HG03064 (cell line): ENCODE measurements around the gene CCDC85C.
A peak's percentile ranks its signal among the peaks of the same experiment; 100 is the strongest.

Source experiments
- ATAC-seq: cut with Tn5 transposase; IDR thresholded peaks from one replicate; pipeline ENCODE4 v1.9.1; 2021; ENCODE audit warnings: low read depth; ENCODE audit not compliant: unreplicated experiment

CCDC85C gene

GRCh38 chr14:99609245-99610170 is 5.5 kb upstream of the CCDC85C start:
- no peak for ATAC-seq

- no peak for ATAC-seq
Measured at GRCh38 chr14:99608591-99608990, 4.6 kb upstream of the CCDC85C start.

GRCh38 chr14:99606359-99606758 is 2.4 kb upstream of the CCDC85C start:
- no peak for ATAC-seq

- ATAC-seq: no peak
Measured at GRCh38 chr14:99605299-99605961, 1.4 kb upstream of the CCDC85C start.

- ATAC-seq: peak; percentile 23
Measured at GRCh38 chr14:99604766-99605298, 825 bp upstream of the CCDC85C start.

- peak; percentile 95 for ATAC-seq
Measured at GRCh38 chr14:99604278-99604765, 315 bp upstream of the CCDC85C start.

- no peak for ATAC-seq
Measured at GRCh38 chr14:99602788-99603415, 1.1 kb downstream of the CCDC85C start.

GRCh38 chr14:99602054-99602787 is 1.8 kb downstream of the CCDC85C start:
- ATAC-seq: no peak

GRCh38 chr14:99601361-99601831 is 2.6 kb downstream of the CCDC85C start:
- no peak for ATAC-seq

GRCh38 chr14:99600232-99600888 is 3.6 kb downstream of the CCDC85C start:
- ATAC-seq: no peak

- ATAC-seq: no peak
Measured at GRCh38 chr14:99599393-99599792, 4.6 kb downstream of the CCDC85C start.

GRCh38 chr14:99598774-99599173 is 5.2 kb downstream of the CCDC85C start:
- no peak for ATAC-seq

- ATAC-seq: no peak
Measured at GRCh38 chr14:99597911-99598600, 6.0 kb downstream of the CCDC85C start.

GRCh38 chr14:99596772-99597171 is 7.2 kb downstream of the CCDC85C start:
- no peak for ATAC-seq

GRCh38 chr14:99596071-99596627 is 7.9 kb downstream of the CCDC85C start:
- no peak for ATAC-seq

GRCh38 chr14:99595524-99595923 is 8.5 kb downstream of the CCDC85C start:
- no peak for ATAC-seq

- ATAC-seq: peak; percentile 94
Measured at GRCh38 chr14:99595034-99595433, 9.0 kb downstream of the CCDC85C start.

- ATAC-seq: no peak
Measured at GRCh38 chr14:99593971-99594841, 9.8 kb downstream of the CCDC85C start.
